A549 treated with dexamethasone at 1 μM for 4 hours (cell line): Measurements from ENCODE around the gene HAUS6. TPM values are rescaled to one million over a fixed set of nuclear protein-coding genes. Genes with fewer than 3 reads are reported as not detected.

Experiments
- total RNA-seq: library from RNA; stranded (reverse); fragments of 200-300 nt; extraction: Qiagen RNA extraction; gene quantifications from 5 replicates; pipeline ENCODE4 v1.2.3, GENCODE V29; 2022

HAUS6 gene, protein sequence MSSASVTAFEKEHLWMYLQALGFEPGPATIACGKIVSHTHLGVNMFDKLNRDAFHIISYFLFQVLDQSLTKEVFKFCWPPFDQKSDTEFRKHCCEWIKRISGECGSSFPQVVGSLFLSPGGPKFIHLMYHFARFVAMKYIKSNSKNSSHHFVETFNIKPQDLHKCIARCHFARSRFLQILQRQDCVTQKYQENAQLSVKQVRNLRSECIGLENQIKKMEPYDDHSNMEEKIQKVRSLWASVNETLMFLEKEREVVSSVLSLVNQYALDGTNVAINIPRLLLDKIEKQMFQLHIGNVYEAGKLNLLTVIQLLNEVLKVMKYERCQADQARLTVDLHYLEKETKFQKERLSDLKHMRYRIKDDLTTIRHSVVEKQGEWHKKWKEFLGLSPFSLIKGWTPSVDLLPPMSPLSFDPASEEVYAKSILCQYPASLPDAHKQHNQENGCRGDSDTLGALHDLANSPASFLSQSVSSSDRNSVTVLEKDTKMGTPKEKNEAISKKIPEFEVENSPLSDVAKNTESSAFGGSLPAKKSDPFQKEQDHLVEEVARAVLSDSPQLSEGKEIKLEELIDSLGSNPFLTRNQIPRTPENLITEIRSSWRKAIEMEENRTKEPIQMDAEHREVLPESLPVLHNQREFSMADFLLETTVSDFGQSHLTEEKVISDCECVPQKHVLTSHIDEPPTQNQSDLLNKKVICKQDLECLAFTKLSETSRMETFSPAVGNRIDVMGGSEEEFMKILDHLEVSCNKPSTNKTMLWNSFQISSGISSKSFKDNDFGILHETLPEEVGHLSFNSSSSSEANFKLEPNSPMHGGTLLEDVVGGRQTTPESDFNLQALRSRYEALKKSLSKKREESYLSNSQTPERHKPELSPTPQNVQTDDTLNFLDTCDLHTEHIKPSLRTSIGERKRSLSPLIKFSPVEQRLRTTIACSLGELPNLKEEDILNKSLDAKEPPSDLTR
- 20.2 to 28.0 TPM (median 24.5 TPM) in 5 replicates for total RNA-seq

DNA sequence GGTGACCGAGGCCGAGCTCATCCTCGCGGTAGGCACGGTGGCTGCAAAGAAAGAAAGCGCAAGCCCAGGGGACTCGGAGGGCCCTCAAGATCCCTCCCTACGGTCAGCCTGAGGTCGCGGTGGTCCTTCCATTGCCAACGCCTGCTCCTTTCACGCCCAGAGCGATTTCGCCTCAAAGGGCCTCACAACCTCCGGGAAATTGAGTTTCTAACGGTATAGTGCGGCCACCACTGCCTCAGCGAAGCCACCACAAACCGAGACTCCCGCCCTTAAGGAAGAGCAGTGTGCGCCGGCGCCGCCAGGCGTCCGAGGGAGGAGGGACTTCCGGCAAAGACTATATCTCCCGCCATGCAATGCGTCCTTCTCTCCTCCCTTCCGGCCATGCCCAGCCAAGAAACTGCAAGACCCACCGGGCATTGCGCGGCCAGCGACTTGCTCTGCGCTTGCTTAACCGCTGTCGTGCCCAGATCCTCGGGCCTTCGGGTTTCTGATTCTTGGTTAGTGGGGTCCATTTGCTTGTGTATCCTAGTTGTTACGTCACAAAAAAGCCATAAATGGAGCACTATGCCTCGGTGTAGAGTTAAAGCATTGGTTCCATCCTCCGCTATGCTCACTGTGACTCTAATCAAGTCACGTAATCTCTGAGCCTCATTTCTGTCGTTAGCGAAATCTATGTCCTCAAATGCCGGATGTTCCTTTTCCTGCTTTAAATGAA is at the start of gene HAUS6:
Gene HAUS6 (minus strand): TSS at position 274 of the 715 bp plus-strand sequence. CDS start 253 bp downstream, at position 21.

DNA sequence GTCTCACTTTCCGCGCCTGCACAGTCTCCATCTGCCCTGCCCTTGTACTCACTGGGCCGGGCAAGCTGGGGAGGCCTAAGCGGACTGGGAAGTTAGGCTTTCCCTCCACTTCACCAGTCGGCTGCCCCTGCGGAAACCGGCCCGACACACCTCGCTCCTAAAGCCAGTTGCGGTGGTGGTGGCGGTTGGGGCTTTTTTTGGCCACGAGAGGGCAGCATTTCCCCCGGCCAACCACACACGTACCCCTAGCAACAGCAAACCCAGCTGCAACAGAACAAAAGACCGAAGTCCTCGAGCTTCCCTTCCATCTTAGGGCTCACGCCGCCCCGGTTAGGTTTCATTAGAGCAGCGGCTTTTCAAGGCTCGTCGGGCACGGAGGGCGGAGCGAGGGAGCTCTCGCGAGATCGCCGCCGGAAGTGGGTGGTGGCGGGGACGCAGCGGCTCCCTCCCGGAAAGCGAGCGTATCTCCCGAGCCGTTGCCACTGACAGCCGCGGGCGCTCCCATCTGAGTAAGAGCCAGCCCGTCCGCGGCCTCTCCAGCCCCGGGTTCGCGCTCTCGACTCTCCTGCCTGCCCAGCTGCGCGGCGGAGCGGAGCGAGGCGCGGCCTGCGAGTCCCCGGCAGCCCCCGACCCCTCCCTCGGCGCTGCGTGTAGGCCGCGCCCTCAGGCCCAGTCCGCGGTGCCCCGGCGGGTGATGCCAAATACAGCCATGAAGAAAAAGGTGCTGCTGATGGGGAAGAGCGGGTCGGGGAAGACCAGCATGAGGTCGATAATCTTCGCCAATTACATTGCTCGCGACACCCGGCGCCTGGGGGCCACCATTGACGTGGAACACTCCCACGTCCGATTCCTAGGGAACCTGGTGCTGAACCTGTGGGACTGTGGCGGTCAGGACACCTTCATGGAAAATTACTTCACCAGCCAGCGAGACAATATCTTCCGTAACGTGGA is 53.5 kb downstream of the HAUS6 start, which contains the start of gene RRAGA:
Gene RRAGA (plus strand): TSS at position 462 of the 951 bp plus-strand sequence. CDS start 233 bp downstream, at position 695.

DNA sequence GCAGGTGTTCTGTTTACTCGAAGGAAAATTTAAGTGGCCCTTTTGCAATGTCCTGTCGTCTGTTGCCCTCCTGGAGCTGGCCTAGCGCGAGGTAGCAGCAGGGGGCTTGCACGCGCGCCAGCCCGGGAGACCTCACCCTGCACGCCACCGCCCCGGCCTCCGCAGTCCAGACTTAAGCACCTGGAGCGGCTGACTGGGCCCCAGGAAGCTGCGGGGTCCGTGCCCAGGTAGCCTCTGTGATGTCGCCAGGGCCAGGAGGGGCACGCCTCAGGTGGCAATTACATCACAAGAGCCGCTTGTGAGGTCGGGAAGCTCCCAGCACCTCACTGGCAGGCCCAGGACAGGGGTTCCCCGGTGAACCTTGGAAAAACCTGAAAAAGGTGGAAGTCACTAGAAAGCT is 69.7 kb downstream of the HAUS6 start, which contains the start of gene SAXO1:
Gene SAXO1 (minus strand): TSS at position 195 of the 400 bp plus-strand sequence. CDS start 301 bp downstream, outside the sequence.

Other genes starting within 250 kb of the HAUS6 start
- gene SAXO1, start 69.7 kb downstream of the HAUS6 start, total RNA-seq = 0.04 TPM in 1 of 5 replicates, not detected in the others
- 108 to 123 TPM (median 119 TPM) in 5 replicates for gene RRAGA, start 53.5 kb downstream of the HAUS6 start, total RNA-seq
- gene PLIN2, start 24.6 kb upstream of the HAUS6 start, total RNA-seq = 59.7 to 67.8 TPM (median 63.6 TPM) in 5 replicates
- gene DENND4C, start 127.8 kb upstream of the HAUS6 start, total RNA-seq = 13.9 to 20.1 TPM (median 17.5 TPM) in 5 replicates